Measurements from ENCODE around the gene ALG8.
A peak's percentile ranks its signal among the peaks of the same experiment; 100 is the strongest.
"Not testable (repeated sequence)": the region's sequence is repeated elsewhere in the genome, so short reads cannot be mapped to it uniquely, and the experiment has no call there.

The ALG8 gene
- 13.4 to 53.9 (median 31.4) reads per million in 9 experiments for total RNA-seq

DNA sequence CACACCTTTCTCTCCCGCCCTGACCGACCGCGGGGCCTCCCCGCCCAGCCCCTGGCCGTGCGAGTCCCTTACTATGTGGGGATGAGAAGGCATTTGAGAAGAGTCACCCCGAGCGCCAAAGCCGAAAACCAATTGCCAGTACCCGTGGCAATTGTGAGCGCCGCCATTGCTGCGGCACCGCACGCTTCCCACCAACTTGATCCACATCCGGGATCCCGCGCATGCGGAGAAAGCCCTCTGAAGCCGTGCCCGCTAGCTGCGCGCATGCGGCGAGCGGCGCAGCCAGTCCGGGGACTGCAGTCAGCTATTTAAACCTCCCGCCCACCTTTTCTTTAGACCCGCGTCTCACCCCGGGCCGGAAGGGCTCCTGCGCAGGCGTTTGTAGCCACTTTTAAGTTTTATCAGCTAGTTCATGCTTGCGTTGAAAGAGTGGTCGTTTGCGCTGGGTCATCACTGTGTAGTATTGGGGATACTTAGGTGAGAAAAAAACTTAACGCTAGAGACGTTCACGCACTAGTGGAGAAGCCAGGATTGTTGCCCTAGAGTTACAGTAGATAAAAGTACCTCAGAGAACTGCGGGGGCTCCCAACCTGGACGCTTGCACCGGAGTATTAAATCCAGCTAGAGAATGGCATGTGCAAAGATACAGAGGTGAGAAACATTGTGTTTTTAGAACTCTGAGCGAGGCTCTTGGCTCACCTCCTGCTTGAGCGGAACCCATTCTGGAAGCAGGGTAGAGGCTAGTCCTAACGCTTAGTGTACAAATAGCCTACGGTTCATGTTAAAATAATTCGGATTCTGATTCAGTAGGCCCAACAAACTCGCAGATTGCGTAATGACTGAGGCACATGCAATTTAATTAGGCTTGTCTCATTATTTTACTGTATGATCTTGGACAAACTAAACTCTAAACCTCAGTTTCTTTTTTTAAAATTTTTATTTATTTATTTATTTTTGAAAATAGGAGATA is at the start of gene ALG8:
TSS of gene ALG8 (minus strand) at position 205 of the 970 bp plus-strand sequence. CDS start at position 167, 38 bp downstream.
- Mint-ChIP-seq H3K36me3 (ENCODE audit: insufficient read depth) (peaks cover 12% of the 10 kb centered on the region), H3K9me3 (no peaks in the 10 kb centered on the region), H3K4me1 (ENCODE audit: low read depth in 2 of 2) (peaks cover 13 to 28% of the 10 kb centered on the region in 2 donors), H3K27ac (peak within 1 kb of the TSS; percentile 85 to 92), H3K27me3 (no peaks in the 10 kb centered on the region), H3K4me3 (peak within 1 kb of the TSS; percentile 86 to 91)
- ATAC-seq (replicated peaks) (peak; percentile 94), DNase-seq (peak; percentile 97 to 98 (median 97))

GRCh38 chr11:78188286-78189173 is 49.1 kb upstream of the ALG8 start, which contains the start of the genes KCTD21 and USP35:
KCTD21 (minus strand) TSS chr11:78188626; CDS start chr11:78174554, 14,072 bp downstream.
USP35 (plus strand) TSS chr11:78188919; CDS start chr11:78196246, 7,327 bp downstream.
- DNase-seq (peak; percentile 86 to 87 (median 86)), ATAC-seq (replicated peaks) (peak; percentile 86)
- Mint-ChIP-seq H3K9me3 (no peaks in the 10 kb centered on the region), H3K36me3 (ENCODE audit: insufficient read depth) (peaks cover 18% of the 10 kb centered on the region), H3K4me1 (ENCODE audit: low read depth in 2 of 2) (peaks cover 32 to 42% of the 10 kb centered on the region in 2 donors), H3K4me3 (peak within 1 kb of the TSS; percentile 95 to 97), H3K27ac (peak within 1 kb of the TSS; percentile 85 to 88), H3K27me3 (no peaks in the 10 kb centered on the region)

- H3K27me3 Mint-ChIP-seq: no peaks in the 10 kb centered on the region
- peak; percentile 46 to 60 (median 57) for DNase-seq
- peak overlapping the region; percentile 95 to 97 for H3K4me3 Mint-ChIP-seq
- peaks cover 32 to 42% of the 10 kb centered on the region in 2 donors for H3K4me1 Mint-ChIP-seq (ENCODE audit: low read depth in 2 of 2)
- ATAC-seq (replicated peaks): peak; percentile 66
- H3K27ac Mint-ChIP-seq: peak overlapping the region; percentile 85 to 88
- H3K9me3 Mint-ChIP-seq: no peaks in the 10 kb centered on the region
- H3K36me3 Mint-ChIP-seq (ENCODE audit: insufficient read depth): peaks cover 18% of the 10 kb centered on the region
Measured at GRCh38 chr11:78187366-78188285, 48.2 kb upstream of the ALG8 start.

- no peaks in the 10 kb centered on the region for H3K27me3 Mint-ChIP-seq
- DNase-seq (no peak), ATAC-seq (replicated peaks) (no peak)
- H3K27ac Mint-ChIP-seq: no peak overlapping the region
- no peaks in the 10 kb centered on the region for H3K36me3 Mint-ChIP-seq (ENCODE audit: insufficient read depth)
- H3K4me3 Mint-ChIP-seq: no peak overlapping the region
- H3K9me3 Mint-ChIP-seq: peaks cover 0 to 3% of the 10 kb centered on the region in 2 donors
- H3K4me1 Mint-ChIP-seq (ENCODE audit: low read depth in 2 of 2): peaks cover 3 to 6% of the 10 kb centered on the region in 2 donors
Measured at GRCh38 chr11:78181185-78181584, 41.8 kb upstream of the ALG8 start.

GRCh38 chr11:78180751-78181150 is 41.3 kb upstream of the ALG8 start:
- Mint-ChIP-seq H3K27me3 (no peaks in the 10 kb centered on the region), H3K4me3 (no peak overlapping the region), H3K9me3 (peaks cover 0 to 6% of the 10 kb centered on the region in 2 donors), H3K36me3 (ENCODE audit: insufficient read depth) (no peaks in the 10 kb centered on the region), H3K27ac (no peak overlapping the region), H3K4me1 (ENCODE audit: low read depth in 2 of 2) (peaks cover 3 to 6% of the 10 kb centered on the region in 2 donors)
- DNase-seq (no peak), ATAC-seq (replicated peaks) (no peak)

GRCh38 chr11:78179459-78180071 is 40.1 kb upstream of the ALG8 start:
- peaks cover 0 to 6% of the 10 kb centered on the region in 2 donors for H3K9me3 Mint-ChIP-seq
- H3K27me3 Mint-ChIP-seq: no peaks in the 10 kb centered on the region
- ATAC-seq (replicated peaks) (no peak), DNase-seq (no peak)
- peak overlapping the region in 1 of 2 donors; percentile 7 for H3K27ac Mint-ChIP-seq
- H3K36me3 Mint-ChIP-seq (ENCODE audit: insufficient read depth): no peaks in the 10 kb centered on the region
- no peak overlapping the region for H3K4me3 Mint-ChIP-seq
- H3K4me1 Mint-ChIP-seq (ENCODE audit: low read depth in 2 of 2): peaks cover 3 to 6% of the 10 kb centered on the region in 2 donors

GRCh38 chr11:78177216-78177615 is 37.8 kb upstream of the ALG8 start:
- ATAC-seq (replicated peaks): no peak

GRCh38 chr11:78176605-78177141 is 37.2 kb upstream of the ALG8 start:
- Mint-ChIP-seq H3K27ac (peak overlapping the region in 1 of 2 donors; percentile 3), H3K9me3 (peaks cover 0 to 6% of the 10 kb centered on the region in 2 donors), H3K4me3 (no peak overlapping the region), H3K27me3 (no peaks in the 10 kb centered on the region), H3K4me1 (ENCODE audit: low read depth in 2 of 2) (peaks cover 3 to 6% of the 10 kb centered on the region in 2 donors), H3K36me3 (ENCODE audit: insufficient read depth) (no peaks in the 10 kb centered on the region)
- DNase-seq (no peak), ATAC-seq (replicated peaks) (no peak)

More at GRCh38 chr11:78177216-78177615, 37.8 kb upstream of the ALG8 start:
- H3K27ac Mint-ChIP-seq: no peak overlapping the region
- no peak overlapping the region for H3K4me3 Mint-ChIP-seq
- H3K4me1 Mint-ChIP-seq (ENCODE audit: low read depth in 2 of 2): peaks cover 3 to 6% of the 10 kb centered on the region in 2 donors
- no peaks in the 10 kb centered on the region for H3K36me3 Mint-ChIP-seq (ENCODE audit: insufficient read depth)
- H3K27me3 Mint-ChIP-seq: no peaks in the 10 kb centered on the region
- H3K9me3 Mint-ChIP-seq: peaks cover 0 to 6% of the 10 kb centered on the region in 2 donors
- DNase-seq: no peak

DNA sequence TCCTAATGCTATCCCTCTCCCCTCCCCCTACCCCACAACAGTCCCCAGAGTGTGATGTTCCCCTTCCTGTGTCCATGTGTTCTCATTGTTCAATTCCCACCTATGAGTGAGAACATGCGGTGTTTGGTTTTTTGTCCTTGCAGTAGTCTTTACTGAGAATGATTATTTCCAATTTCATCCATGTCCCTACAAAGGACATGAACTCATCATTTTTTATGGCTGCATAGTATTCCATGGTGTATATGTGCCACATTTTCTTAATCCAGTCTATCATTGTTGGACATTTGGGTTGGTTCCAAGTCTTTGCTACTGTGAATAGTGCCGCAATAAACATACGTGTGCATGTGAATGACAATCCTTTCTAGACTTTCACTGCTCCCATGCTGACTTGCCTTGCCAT is 36.4 kb upstream of the ALG8 start:
- ATAC-seq (replicated peaks); H3K4me1 Mint-ChIP-seq (ENCODE audit: low read depth in 2 of 2); H3K36me3 Mint-ChIP-seq (ENCODE audit: insufficient read depth); H3K9me3 Mint-ChIP-seq; H3K27ac Mint-ChIP-seq; DNase-seq; H3K27me3 Mint-ChIP-seq; H3K4me3 Mint-ChIP-seq: not testable (repeated sequence)

DNA sequence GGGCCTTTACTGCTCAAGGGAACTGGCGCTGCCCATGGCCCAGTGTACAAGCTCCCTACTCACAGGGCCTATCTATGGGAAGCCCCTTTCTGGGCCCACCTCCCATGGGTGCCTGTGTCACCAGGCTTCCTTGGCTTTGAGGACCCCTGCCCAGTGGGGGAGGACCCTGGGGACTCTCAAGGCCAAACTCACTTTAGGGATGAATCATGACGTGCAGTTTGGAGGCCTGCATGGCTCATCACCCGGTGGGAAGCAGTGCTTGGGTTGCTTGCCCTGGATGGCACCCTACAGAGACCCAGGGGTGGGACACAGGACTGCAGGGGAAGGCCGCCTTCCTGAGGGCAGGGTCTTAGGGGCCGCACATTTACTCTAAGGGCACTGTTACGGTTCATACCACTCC is 32.5 kb upstream of the ALG8 start:
- Mint-ChIP-seq H3K27me3 (no peaks in the 10 kb centered on the region), H3K9me3 (peaks cover 0 to 6% of the 10 kb centered on the region in 2 donors)

DNA sequence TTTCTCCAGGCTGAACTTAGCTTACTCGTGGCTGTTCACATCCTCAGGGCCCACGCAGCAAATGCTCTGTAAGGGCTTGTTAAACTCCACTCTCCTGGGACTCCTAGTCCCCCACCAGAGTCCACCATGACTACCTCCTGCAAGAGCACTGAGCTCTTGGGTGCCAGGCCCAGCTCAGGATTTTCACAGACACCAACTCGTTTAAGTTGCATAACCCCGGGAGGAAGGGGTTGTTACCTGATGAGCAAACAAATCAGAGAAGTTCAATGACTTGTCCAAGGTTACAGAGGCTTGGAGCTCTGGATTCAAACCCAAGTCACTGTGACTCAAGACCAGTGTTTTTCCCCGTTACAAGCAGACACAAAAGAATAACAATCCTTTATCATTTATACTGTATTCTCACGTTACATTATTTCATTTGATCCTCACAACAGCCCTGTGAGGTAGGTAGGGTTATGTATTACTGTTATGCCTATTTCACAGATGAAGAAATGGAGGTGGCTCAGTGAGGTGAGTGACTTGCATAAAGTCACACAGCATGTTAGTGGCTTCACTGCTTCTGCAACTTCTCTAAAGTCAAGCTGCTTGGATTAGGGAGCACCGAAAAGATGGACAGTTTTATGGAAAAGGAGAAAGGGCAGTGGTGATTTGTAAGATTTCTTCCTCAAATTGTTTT is 31.6 kb upstream of the ALG8 start:
- Mint-ChIP-seq H3K4me1 (ENCODE audit: low read depth in 2 of 2) (no peaks in the 10 kb centered on the region), H3K4me3 (no peak overlapping the region), H3K27me3 (no peaks in the 10 kb centered on the region), H3K9me3 (peaks cover 0 to 2% of the 10 kb centered on the region in 2 donors), H3K36me3 (ENCODE audit: insufficient read depth) (no peaks in the 10 kb centered on the region), H3K27ac (no peak overlapping the region)
- DNase-seq (no peak), ATAC-seq (replicated peaks) (no peak)

More for the DNA sequence above, 32.5 kb upstream of the ALG8 start:
- no peak overlapping the region for H3K27ac Mint-ChIP-seq
- ATAC-seq (replicated peaks) (no peak), DNase-seq (no peak)
- H3K36me3 Mint-ChIP-seq (ENCODE audit: insufficient read depth): no peaks in the 10 kb centered on the region
- H3K4me1 Mint-ChIP-seq (ENCODE audit: low read depth in 2 of 2): no peaks in the 10 kb centered on the region
- H3K4me3 Mint-ChIP-seq: no peak overlapping the region

Data from effector memory CD8-positive, alpha-beta T cell (primary cell).